ENCODE results near the gene POLN.

DNA sequence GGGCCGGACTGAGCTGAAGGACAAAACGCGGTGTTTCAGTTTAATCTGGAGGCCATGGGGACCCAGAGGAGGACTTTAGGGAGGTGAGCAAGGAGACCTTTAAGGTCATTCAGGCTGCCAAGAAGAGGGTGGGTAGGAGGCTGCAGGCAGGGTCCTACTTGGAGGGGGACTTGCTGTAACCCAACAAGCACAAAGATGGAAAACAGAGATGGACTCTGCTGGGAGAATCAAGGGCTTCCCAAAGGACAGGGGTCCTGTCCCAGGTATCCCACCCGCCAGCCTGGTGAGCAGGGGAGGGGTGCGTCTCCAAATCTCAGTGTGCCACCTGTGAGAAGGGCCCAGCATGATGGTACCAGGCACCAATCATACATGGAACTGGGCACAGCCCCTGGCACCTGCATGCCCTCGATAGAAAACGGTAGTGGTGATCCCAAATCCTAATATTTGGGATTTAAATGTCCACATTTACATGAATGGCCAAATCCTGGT, 3.9 kb upstream of the POLN start:
- TF ChIP-seq EZH2 (IDR thresholded peaks at IDR 0.05; ENCODE audit: borderline replicate concordance, low read length): no peak
- TF ChIP-seq, protein P1, sequence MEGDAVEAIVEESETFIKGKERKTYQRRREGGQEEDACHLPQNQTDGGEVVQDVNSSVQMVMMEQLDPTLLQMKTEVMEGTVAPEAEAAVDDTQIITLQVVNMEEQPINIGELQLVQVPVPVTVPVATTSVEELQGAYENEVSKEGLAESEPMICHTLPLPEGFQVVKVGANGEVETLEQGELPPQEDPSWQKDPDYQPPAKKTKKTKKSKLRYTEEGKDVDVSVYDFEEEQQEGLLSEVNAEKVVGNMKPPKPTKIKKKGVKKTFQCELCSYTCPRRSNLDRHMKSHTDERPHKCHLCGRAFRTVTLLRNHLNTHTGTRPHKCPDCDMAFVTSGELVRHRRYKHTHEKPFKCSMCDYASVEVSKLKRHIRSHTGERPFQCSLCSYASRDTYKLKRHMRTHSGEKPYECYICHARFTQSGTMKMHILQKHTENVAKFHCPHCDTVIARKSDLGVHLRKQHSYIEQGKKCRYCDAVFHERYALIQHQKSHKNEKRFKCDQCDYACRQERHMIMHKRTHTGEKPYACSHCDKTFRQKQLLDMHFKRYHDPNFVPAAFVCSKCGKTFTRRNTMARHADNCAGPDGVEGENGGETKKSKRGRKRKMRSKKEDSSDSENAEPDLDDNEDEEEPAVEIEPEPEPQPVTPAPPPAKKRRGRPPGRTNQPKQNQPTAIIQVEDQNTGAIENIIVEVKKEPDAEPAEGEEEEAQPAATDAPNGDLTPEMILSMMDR (IDR thresholded peaks at IDR 0.05; ENCODE audit: low read length): no peak
